Dendritic cell treated with granulocyte-macrophage colony-stimulating factor and Interleukin-4, amounts not matched to agents 40 ng/mL and 50 ng/mL, for 4 days (primary cell): ENCODE results near the gene DAG1.
A peak's percentile ranks its signal among the peaks of the same experiment; 100 is the strongest.
"Not testable (repeated sequence)": the region's sequence is repeated elsewhere in the genome, so short reads cannot be mapped to it uniquely, and the experiment has no call there.

ENCODE experiments used
- H3K27ac Mint-ChIP-seq: one replicate; pipeline ENCODE4 v1.8.0; 2022; ENCODE audit warnings: mild to moderate bottlenecking, mixed read lengths
- H3K27me3 Mint-ChIP-seq: one replicate; pipeline ENCODE4 v1.8.0; 2022; ENCODE audit warnings: mild to moderate bottlenecking, mixed read lengths
- H3K36me3 Mint-ChIP-seq: one replicate; pipeline ENCODE4 v1.8.0; 2022; ENCODE audit warnings: low read depth, mixed read lengths
- H3K4me1 Mint-ChIP-seq: one replicate; pipeline ENCODE4 v1.8.0; 2022; ENCODE audit warnings: low read depth, mixed read lengths
- H3K4me3 Mint-ChIP-seq: one replicate; pipeline ENCODE4 v1.8.0; 2022; ENCODE audit warnings: mild to moderate bottlenecking, moderate library complexity, mixed read lengths
- H3K9me3 Mint-ChIP-seq: one replicate; pipeline ENCODE4 v1.8.0; 2022; ENCODE audit warnings: mixed read lengths
- intact Hi-C: fragments of 100-400 bp; cut with micrococcal nuclease; formaldehyde crosslinking; loops from one replicate; pipeline ENCODE4 v1.15.0; 2022

Gene DAG1

DNA sequence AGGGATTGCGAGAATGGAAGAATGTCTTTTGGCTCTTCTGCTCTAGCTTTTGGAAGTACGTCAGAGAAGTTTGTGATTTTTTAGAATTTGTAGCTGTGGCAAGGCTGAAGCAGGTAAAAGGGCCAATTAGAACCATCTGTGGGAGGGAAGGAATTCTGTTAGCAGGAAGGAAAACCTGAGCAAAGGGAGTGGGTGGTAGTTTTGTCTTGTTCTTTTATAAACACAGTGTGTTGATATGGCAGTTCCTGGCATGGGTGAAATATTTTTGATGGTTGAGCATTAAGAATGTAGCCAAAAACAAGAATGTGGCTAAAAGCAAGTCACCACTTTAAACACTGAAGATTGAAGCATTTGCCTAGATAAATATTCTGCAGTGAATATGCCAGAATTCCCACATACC lies 23.8 kb downstream of the DAG1 start:
- Mint-ChIP-seq H3K9me3 (no peaks in the 10 kb centered on the region), H3K4me1 (peaks cover 26% of the 10 kb centered on the region), H3K36me3 (peaks cover 40% of the 10 kb centered on the region), H3K4me3 (no peak overlapping the region), H3K27ac (no peak overlapping the region), H3K27me3 (no peaks in the 10 kb centered on the region)
- intact Hi-C loops = no loop called here

DNA sequence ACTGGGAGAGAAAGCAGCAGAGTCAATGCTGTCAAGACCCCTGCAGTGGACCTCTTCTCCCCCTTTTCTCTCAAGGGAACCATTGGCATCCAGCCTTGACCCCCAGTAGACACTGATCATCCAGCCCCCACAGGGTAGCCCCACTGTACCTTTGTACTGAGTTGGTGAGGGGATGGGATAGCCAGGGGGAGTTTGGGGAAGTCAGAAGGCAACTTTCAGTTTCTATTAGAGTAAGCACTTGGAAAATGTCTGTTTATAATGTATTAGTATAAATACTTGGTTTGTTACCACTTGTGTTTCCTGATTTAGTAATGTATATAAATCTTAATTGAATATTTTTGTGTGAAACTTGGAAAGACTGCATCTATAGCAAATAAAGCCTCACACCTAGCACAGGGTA lies 25.0 kb downstream of the DAG1 start:
- Mint-ChIP-seq H3K4me3 (no peak overlapping the region), H3K4me1 (peaks cover 33% of the 10 kb centered on the region), H3K27ac (peak overlapping the region; percentile 76), H3K9me3 (no peaks in the 10 kb centered on the region), H3K27me3 (no peaks in the 10 kb centered on the region), H3K36me3 (peaks cover 29% of the 10 kb centered on the region)
- intact Hi-C loops = no loop called here

DNA sequence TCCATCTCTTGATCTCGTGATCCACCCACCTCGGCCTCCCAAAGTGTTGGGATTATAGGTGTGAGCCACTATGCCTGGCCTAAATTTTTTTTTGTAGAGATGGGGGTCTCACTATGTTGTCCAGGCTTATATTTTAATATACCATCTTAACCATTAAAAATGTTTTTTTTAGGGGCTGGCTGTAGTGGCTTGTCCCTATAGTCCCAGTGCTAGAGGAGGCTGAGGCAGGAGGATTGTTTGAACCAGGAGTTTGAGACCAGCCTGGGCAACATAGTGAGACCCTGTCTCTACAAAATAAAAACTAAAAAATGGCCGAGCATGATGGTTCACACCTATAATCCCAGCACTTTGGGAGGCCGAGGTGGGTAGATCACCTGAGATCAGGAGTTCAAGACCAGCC lies 26.8 kb downstream of the DAG1 start:
- H3K4me3 Mint-ChIP-seq, H3K9me3 Mint-ChIP-seq, H3K27me3 Mint-ChIP-seq, H3K27ac Mint-ChIP-seq, intact Hi-C loops: not testable (repeated sequence)
- Mint-ChIP-seq H3K4me1 (peaks cover 50% of the 10 kb centered on the region), H3K36me3 (peaks cover 15% of the 10 kb centered on the region)

DNA sequence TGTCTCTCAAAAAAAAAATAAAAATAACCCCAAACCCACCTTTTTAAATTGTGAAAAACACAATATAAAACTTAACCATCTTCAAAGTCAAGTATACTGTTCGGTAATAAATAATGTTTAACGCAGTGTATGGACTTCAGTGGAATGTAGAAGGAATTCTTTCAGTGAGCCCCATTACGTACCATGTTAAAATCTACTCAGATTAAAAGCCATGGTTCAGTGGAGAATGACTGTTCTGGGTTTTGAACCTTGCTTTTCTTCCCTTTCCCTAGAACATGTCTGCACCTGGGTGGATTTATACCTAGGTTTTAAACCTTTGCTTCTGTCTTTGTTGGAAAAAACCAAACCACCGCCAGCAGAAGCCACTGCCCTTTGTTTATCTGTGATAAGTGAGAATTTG lies 27.5 kb downstream of the DAG1 start:
- no peaks in the 10 kb centered on the region for H3K9me3 Mint-ChIP-seq
- H3K36me3 Mint-ChIP-seq = peaks cover 21% of the 10 kb centered on the region
- no peaks in the 10 kb centered on the region for H3K27me3 Mint-ChIP-seq
- peaks cover 50% of the 10 kb centered on the region for H3K4me1 Mint-ChIP-seq
- intact Hi-C loops = no loop called here
- no peak overlapping the region for H3K27ac Mint-ChIP-seq
- H3K4me3 Mint-ChIP-seq = no peak overlapping the region

DNA sequence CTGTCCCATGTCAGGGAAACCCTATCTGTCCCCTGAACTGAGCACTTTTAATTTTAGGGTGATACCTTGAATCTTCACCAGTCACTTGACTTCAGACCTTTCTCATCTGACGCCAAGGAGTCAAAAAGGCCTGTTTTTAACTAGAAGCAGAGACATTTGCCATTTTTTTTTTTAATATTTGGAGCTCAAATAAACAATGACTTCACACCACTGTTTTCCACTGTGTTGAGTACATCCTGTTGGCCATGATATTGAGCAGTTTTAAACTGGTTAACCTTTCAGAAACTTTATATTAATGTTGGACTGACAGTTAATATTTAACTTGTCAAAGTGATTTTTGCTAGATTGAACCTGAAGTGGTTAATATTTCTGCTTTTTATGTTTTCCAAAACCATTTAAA lies 28.2 kb downstream of the DAG1 start:
- H3K27me3 Mint-ChIP-seq = no peaks in the 10 kb centered on the region
- peaks cover 50% of the 10 kb centered on the region for H3K4me1 Mint-ChIP-seq
- H3K27ac Mint-ChIP-seq = no peak overlapping the region
- peaks cover 21% of the 10 kb centered on the region for H3K36me3 Mint-ChIP-seq
- H3K9me3 Mint-ChIP-seq = no peaks in the 10 kb centered on the region
- H3K4me3 Mint-ChIP-seq = no peak overlapping the region
- intact Hi-C loops = no loop called here

DNA sequence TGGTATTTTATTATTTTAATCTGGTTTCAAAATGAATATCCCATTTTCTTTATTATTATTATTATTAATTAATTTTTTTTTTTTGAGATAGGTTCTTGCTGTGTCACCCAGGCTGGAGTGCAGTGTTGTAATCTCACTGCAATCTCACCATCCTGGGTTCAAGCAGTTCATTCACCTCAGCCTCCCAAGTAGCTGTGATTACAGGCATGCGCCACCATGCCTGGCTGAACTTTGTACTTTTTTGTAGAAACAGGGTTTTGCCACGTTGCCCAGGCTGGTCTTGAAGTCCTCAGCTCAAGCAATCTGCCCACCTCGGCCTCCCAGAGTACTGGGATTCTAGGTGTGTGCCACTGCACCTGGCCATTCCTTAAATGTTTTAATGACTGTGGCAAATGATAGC lies 28.6 kb downstream of the DAG1 start:
- Mint-ChIP-seq H3K27ac (no peak overlapping the region), H3K4me3 (no peak overlapping the region), H3K9me3 (no peaks in the 10 kb centered on the region), H3K36me3 (peaks cover 21% of the 10 kb centered on the region), H3K27me3 (no peaks in the 10 kb centered on the region), H3K4me1 (peaks cover 46% of the 10 kb centered on the region)
- intact Hi-C loops = no loop called here

DNA sequence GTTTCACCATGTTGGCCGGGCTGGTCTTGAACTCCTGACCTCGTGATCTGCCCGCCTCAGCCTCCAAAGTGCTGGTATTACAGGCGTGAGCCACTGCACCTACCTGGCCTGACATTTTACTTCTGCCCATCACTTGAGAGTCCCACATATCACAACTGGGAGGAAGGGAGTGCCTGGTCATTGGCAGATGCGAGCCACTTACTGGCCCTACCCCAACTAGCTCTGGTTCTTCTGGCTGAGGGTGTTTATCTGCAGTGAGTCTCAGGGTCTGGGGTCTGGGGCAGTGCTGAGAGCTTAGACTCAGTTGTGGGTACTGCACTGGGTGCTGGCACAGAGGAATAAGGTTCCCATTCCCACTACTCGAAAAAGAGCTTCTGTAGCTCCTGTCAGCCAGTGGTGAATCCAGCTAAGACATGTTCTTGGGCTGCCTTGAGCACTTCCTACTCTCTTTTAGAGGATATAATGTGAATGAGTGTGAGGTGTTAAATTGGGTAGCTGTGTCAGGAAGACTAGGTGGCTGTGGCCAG lies 30.2 kb downstream of the DAG1 start:
- Mint-ChIP-seq H3K27me3 (no peaks in the 10 kb centered on the region), H3K36me3 (peaks cover 18% of the 10 kb centered on the region), H3K4me1 (peaks cover 34% of the 10 kb centered on the region), H3K27ac (peak overlapping the region; percentile 86), H3K4me3 (peak overlapping the region; percentile 32), H3K9me3 (no peaks in the 10 kb centered on the region)
- intact Hi-C loops = no loop called here

DNA sequence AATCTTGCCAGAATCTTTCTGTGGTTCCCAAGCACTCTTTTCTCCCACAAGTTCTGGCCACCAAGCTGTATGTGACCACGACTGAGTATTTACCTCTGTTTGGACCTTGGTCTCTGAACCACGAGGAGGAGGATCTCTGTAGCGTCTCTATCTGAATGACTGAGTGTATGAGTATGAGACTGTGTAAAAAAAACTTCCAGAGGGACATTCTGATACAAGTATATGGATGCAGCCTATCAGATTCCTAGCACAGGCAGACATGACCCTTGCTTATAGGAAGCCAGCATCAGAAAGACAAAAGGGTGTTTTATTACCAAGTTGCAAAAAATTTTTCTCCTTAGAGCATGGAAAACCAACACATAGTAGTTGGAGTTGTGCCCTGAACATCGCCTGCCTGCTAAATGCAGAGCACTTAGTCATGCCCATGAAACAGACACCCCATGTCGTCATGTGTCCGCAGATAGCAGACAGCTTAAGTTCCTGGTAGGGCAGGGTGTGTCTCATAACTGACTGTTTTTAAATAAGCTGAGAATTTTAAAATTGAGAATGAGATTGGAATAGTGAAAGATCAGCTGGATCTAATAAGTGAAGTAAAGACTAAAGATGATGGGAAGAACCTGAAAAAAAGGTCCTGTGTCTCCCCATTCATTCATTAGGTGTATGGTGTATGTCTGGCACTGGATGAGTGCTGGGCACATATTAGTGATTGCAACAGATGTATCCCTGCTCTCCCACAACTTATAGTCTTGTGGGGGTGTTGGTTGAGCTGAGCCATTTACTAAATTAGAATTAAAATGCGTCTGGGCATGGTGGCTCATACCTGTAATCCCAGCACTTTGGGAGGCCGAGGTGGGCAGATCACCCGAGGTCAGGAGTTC lies 30.9 kb downstream of the DAG1 start:
- Mint-ChIP-seq H3K27me3 (no peaks in the 10 kb centered on the region), H3K9me3 (no peaks in the 10 kb centered on the region), H3K27ac (peak overlapping the region; percentile 86), H3K36me3 (peaks cover 18% of the 10 kb centered on the region), H3K4me1 (peaks cover 29% of the 10 kb centered on the region), H3K4me3 (peak overlapping the region; percentile 32)
- intact Hi-C loops = no loop called here

DNA sequence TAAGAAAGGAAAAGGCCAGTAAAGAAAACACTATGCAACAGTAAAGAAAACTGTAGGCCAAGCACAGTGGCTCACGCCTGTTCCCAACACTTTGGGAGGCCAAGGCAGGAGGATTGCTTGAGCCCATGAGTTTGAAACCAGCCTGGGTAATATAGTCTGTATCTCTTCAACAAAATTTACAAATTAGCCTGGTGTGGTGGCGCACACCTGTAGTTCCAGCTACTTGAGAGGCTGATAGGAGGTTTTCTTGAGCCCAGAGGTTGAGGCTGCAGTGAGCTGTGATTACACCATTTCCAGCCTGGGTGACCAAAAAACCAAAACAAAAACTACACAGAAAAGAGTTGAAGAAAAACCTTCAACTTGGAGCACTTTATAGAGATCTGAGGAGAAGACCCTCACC lies 31.8 kb downstream of the DAG1 start:
- intact Hi-C loops = no loop called here
- peaks cover 29% of the 10 kb centered on the region for H3K4me1 Mint-ChIP-seq
- no peaks in the 10 kb centered on the region for H3K27me3 Mint-ChIP-seq
- H3K36me3 Mint-ChIP-seq = peaks cover 18% of the 10 kb centered on the region
- H3K9me3 Mint-ChIP-seq = no peaks in the 10 kb centered on the region
- no peak overlapping the region for H3K4me3 Mint-ChIP-seq
- peak overlapping the region; percentile 86 for H3K27ac Mint-ChIP-seq

DNA sequence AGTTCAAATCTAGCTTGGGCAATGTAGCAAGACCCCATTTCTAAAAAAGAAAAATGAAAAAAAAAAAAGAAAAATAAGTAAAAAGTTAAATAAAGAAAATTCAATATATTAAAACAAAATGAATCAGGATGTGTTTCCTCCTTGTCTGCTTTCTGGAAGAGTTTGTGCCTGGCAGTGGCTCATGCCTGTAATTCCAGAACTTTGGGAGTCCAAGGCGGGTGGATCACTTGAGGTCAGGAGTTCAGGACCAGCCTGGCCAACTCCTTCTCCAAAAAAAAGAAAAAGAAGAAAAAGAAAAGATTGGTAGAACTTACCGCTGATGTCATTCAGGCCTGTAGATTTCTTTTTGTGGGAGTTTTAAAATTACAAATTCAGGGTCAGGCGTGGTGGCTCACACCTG lies 36.8 kb downstream of the DAG1 start:
- no peaks in the 10 kb centered on the region for H3K27me3 Mint-ChIP-seq
- no peak overlapping the region for H3K4me3 Mint-ChIP-seq
- no peaks in the 10 kb centered on the region for H3K9me3 Mint-ChIP-seq
- intact Hi-C loops = no loop called here
- H3K4me1 Mint-ChIP-seq = no peaks in the 10 kb centered on the region
- H3K27ac Mint-ChIP-seq = no peak overlapping the region
- peaks cover 33% of the 10 kb centered on the region for H3K36me3 Mint-ChIP-seq

DNA sequence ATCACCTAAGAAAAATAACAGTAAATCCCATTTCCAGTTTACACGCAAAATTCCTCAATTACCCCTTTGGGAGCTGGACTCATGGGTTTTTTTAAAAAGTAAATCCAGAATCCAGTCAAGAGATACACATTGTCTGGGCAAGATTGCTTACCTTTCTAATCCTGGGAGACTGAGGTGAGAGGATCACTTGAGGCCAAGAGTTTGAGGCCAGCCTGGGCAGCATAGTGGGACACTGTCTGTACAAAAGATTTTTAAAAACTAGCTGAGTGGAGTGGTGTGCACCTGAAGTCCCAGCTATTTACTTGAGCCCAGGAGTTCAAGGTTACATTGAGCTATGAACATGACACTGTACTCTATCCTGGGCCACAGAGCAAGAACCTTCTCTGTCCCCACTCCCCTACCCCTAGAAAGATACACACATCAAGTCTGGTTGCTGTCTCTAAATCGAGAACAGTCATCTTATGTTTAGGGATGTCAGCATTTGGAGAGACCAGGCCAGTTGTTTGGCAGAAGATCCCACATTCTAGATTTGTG lies 39.0 kb downstream of the DAG1 start:
- intact Hi-C loops = no loop called here
- H3K27ac Mint-ChIP-seq = no peak overlapping the region
- H3K36me3 Mint-ChIP-seq = peaks cover 34% of the 10 kb centered on the region
- H3K4me1 Mint-ChIP-seq = no peaks in the 10 kb centered on the region
- H3K27me3 Mint-ChIP-seq = no peaks in the 10 kb centered on the region
- no peaks in the 10 kb centered on the region for H3K9me3 Mint-ChIP-seq
- no peak overlapping the region for H3K4me3 Mint-ChIP-seq

DNA sequence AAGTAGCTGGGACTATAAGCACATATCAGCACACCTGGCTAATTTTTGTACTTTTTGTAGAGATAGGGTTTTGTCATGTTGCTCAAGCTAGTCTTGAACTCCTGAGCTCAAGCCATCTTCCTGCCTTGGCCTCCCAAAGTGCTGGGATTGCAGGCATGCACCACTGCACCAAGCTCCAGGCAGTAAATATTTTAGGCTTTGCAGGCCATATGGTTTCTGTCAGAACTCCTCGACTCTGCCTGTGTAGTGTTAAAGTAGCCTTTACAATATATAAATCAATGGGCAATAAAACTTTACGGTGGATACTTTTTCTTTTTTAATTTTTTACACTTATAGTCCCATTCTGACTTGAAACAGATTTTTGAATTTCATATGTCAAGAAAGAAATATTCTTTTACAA lies 41.6 kb downstream of the DAG1 start:
- Mint-ChIP-seq H3K27me3 (no peaks in the 10 kb centered on the region), H3K36me3 (peaks cover 59% of the 10 kb centered on the region), H3K27ac (no peak overlapping the region), H3K9me3 (no peaks in the 10 kb centered on the region), H3K4me1 (no peaks in the 10 kb centered on the region), H3K4me3 (no peak overlapping the region)
- intact Hi-C loops = no loop called here

DNA sequence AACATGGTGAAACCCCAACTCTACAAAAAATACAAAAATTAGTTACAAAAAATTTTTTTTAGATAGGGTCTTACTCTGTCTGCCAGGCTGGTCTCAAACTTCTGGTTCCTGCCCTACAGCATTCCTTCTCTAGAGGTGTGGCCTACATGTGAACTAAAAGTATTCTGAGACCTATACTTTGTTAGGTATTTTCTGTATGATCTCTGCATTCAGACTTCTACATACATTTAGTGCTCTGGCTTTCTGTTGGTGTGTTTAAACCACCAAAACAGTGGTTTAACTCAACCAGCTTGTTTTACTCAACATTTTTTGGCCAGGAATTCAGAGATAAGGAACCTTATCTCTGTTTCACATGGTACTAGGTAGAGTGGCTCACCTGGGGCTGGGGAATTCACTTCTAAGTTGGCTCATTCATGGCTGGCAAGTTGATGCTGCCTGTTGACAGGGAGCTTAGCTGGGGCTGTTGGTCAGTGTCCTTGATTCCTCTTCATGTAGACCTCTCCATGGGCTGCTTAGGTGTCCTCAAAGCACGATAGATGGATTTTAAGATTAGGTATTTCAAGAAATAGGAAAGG lies 42.8 kb downstream of the DAG1 start:
- no peaks in the 10 kb centered on the region for H3K9me3 Mint-ChIP-seq
- intact Hi-C loops = no loop called here
- peaks cover 69% of the 10 kb centered on the region for H3K36me3 Mint-ChIP-seq
- no peak overlapping the region for H3K4me3 Mint-ChIP-seq
- H3K27ac Mint-ChIP-seq = no peak overlapping the region
- peaks cover 4% of the 10 kb centered on the region for H3K4me1 Mint-ChIP-seq
- no peaks in the 10 kb centered on the region for H3K27me3 Mint-ChIP-seq

DNA sequence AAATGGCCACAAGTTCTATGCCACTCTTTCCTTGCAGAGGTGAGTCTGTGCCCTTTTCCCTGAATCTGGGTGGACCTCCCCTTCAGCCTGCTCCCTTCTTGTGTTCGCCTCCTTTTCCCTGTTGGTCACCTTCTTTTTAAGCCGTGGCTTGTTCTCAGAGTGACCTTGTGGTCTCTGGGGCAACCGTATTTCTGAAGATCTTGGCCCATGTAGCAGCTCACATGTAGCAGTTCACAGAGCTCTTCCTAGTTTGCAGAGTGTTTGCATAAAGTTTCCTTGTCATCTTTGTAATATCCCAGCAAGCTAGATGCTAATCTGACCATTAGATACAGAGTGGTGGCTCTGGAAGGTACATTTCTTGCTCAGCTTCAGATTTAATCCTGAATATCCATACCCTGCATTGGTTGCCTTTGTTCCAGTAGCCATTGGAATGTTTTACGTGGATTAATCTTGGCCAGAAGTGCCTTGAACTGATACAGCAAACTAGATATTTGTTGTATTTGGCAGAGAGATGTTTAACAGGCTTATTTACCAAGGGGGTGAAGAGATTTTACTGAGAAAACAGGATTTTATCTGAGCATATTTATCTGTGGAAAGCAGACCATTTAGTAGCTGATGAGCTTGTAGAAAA lies 43.5 kb downstream of the DAG1 start:
- peaks cover 75% of the 10 kb centered on the region for H3K36me3 Mint-ChIP-seq
- no peak overlapping the region for H3K4me3 Mint-ChIP-seq
- H3K27ac Mint-ChIP-seq = no peak overlapping the region
- peaks cover 5% of the 10 kb centered on the region for H3K4me1 Mint-ChIP-seq
- H3K27me3 Mint-ChIP-seq = no peaks in the 10 kb centered on the region
- intact Hi-C loops = no loop called here
- H3K9me3 Mint-ChIP-seq = no peaks in the 10 kb centered on the region
